HepG2 (cell line): ENCODE data around the gene EFEMP2. TPM values are rescaled to one million over a fixed set of nuclear protein-coding genes. Genes with fewer than 3 reads are reported as not detected.

Experiments
- CBX2 ChIP-seq, 2 experiments: fragments of 200-600 bp in 1 of 2; sonication (generic); formaldehyde crosslinking in 1 of 2; IDR thresholded peaks; 2 replicates each; pipeline versions ENCODE4 v1.7.0 to v1.8.1; 2018 to 2022; ENCODE audit warnings: low read depth in 2 of 2, low read length in 1 of 2, mild to moderate bottlenecking in 1 of 2, missing genetic modification reagents in 1 of 2
- EZH2 ChIP-seq: conservative IDR thresholded peaks from 2 replicates; pipeline ENCODE4 v1.6.1; 2012; ENCODE audit warnings: mild to moderate bottlenecking, low read depth, low read length, moderate library complexity
- GATA4 ChIP-seq: sonication (generic); IDR thresholded peaks from 2 replicates; pipeline ENCODE4 v1.6.1; 2016; ENCODE audit warnings: antibody characterized with exemption, low read depth, borderline replicate concordance
- IKZF1 ChIP-seq: fragments of 450-650 bp; IDR thresholded peaks from 2 replicates; pipeline ENCODE4 v1.7.1; 2016
- JUND ChIP-seq: sonication (generic); formaldehyde crosslinking; IDR thresholded peaks from 2 replicates; pipeline ENCODE4 v1.8.0; 2022; ENCODE audit warnings: mild to moderate bottlenecking, missing genetic modification reagents
- MBD4 ChIP-seq: IDR thresholded peaks from 2 replicates; pipeline ENCODE4 v1.6.1; 2012; ENCODE audit warnings: low read length, inconsistent platforms, borderline replicate concordance
- NR2C2 ChIP-seq: sonication (generic); formaldehyde crosslinking; IDR thresholded peaks from 2 replicates; pipeline ENCODE4 v1.4.0; 2020; ENCODE audit warnings: missing genetic modification reagents, mild to moderate bottlenecking, moderate library complexity, borderline replicate concordance
- YY1 ChIP-seq: IDR thresholded peaks from 2 replicates; pipeline ENCODE4 v1.6.1; 2011; ENCODE audit warnings: low read length, low read depth, moderate library complexity, mild to moderate bottlenecking; ENCODE audit not compliant: insufficient read depth, insufficient replicate concordance
- ZBTB42 ChIP-seq: sonication (generic); formaldehyde crosslinking; IDR thresholded peaks from 2 replicates; pipeline ENCODE4 v1.5.0; 2020; ENCODE audit warnings: mild to moderate bottlenecking, missing genetic modification reagents
- ZFP37 ChIP-seq: sonication (generic); formaldehyde crosslinking; IDR thresholded peaks from 2 replicates; pipeline ENCODE4 v1.4.0; 2020; ENCODE audit warnings: missing genetic modification reagents, borderline replicate concordance
- ZMYM4 ChIP-seq: sonication (generic); formaldehyde crosslinking; IDR thresholded peaks from 2 replicates; pipeline ENCODE4 v1.8.1; 2023; ENCODE audit warnings: mild to moderate bottlenecking, missing genetic modification reagents
- ZNF121 ChIP-seq: sonication (generic); formaldehyde crosslinking; IDR thresholded peaks from 2 replicates; pipeline ENCODE4 v1.5.0; 2020; ENCODE audit warnings: mild to moderate bottlenecking, missing genetic modification reagents
- ZNF589 ChIP-seq: sonication (generic); formaldehyde crosslinking; conservative IDR thresholded peaks from 2 replicates; pipeline ENCODE4 v1.8.0; 2022; ENCODE audit warnings: mild to moderate bottlenecking, moderate library complexity, missing genetic modification reagents
- ZNF703 ChIP-seq: sonication (generic); formaldehyde crosslinking; IDR thresholded peaks from 2 replicates; pipeline ENCODE4 v1.5.1; 2020; ENCODE audit warnings: missing genetic modification reagents, mild to moderate bottlenecking, moderate library complexity, borderline replicate concordance
- ZNF883 ChIP-seq: sonication (generic); formaldehyde crosslinking; IDR thresholded peaks from 2 replicates; pipeline ENCODE4 v1.5.1; 2020; ENCODE audit warnings: mild to moderate bottlenecking, missing genetic modification reagents; ENCODE audit errors: not compliant biosample characterization
- ZSCAN30 ChIP-seq: sonication (generic); formaldehyde crosslinking; IDR thresholded peaks from 2 replicates; pipeline ENCODE4 v1.5.0; 2020; ENCODE audit warnings: mild to moderate bottlenecking, missing genetic modification reagents
- polyA plus RNA-seq, 8 experiments: library from polyadenylated mRNA; depleted of rRNA in 3 of 8; stranded (reverse) in 7 of 8; unstranded in 1 of 8; fragments of >200 nt; fragmentation: Illumina TruSeq in 4 of 8; extraction: Trizol in 4 of 8; gene quantifications; 2 replicates each; pipeline versions ENCODE4 v1.2.1 to v1.2.3, GENCODE V29; 2011 to 2016; ENCODE audit warnings: low read depth in 4 of 8, missing spikeins in 1 of 8, mixed read lengths in 1 of 8; ENCODE audit not compliant: insufficient read depth in 1 of 8
- total RNA-seq, 5 experiments: library from RNA; depleted of rRNA; stranded (reverse); fragments of >200 nt; fragmentation: Illumina TruSeq; extraction: Trizol; gene quantifications; 2 replicates each; pipeline ENCODE4 v1.2.3, GENCODE V29; 2016; ENCODE audit warnings: low read depth in 1 of 5
- TF ChIP-seq, protein P1 (sequence below): IDR thresholded peaks from 2 replicates; pipeline ENCODE4 v1.6.1; 2016; ENCODE audit warnings: missing compliant biosample characterization, missing genetic modification reagents, borderline replicate concordance
- TF ChIP-seq, protein P2 (sequence below): IDR thresholded peaks from 2 replicates; pipeline ENCODE4 v1.6.1; 2016; ENCODE audit warnings: missing genetic modification reagents, missing compliant biosample characterization
- TF ChIP-seq, protein P3 (sequence below): sonication (generic); formaldehyde crosslinking; IDR thresholded peaks from 2 replicates; pipeline ENCODE4 v1.4.0; 2020; ENCODE audit warnings: missing genetic modification reagents
- TF ChIP-seq, protein P4 (sequence below): sonication (generic); formaldehyde crosslinking; IDR thresholded peaks from 2 replicates; pipeline ENCODE4 v1.4.0; 2020; ENCODE audit warnings: missing genetic modification reagents, mild to moderate bottlenecking, borderline replicate concordance
- TF ChIP-seq, protein P5 (sequence below): sonication (generic); formaldehyde crosslinking; IDR thresholded peaks from 2 replicates; pipeline ENCODE4 v1.8.1; 2023; ENCODE audit warnings: missing genetic modification reagents, inconsistent platforms, borderline replicate concordance

The EFEMP2 gene
- total and polyA plus RNA-seq, 2 of the 13 experiments (the other 11 are each of a cell fraction or from before 2014, with no cell fraction given), result 7.4 to 29.7 TPM

DNA sequence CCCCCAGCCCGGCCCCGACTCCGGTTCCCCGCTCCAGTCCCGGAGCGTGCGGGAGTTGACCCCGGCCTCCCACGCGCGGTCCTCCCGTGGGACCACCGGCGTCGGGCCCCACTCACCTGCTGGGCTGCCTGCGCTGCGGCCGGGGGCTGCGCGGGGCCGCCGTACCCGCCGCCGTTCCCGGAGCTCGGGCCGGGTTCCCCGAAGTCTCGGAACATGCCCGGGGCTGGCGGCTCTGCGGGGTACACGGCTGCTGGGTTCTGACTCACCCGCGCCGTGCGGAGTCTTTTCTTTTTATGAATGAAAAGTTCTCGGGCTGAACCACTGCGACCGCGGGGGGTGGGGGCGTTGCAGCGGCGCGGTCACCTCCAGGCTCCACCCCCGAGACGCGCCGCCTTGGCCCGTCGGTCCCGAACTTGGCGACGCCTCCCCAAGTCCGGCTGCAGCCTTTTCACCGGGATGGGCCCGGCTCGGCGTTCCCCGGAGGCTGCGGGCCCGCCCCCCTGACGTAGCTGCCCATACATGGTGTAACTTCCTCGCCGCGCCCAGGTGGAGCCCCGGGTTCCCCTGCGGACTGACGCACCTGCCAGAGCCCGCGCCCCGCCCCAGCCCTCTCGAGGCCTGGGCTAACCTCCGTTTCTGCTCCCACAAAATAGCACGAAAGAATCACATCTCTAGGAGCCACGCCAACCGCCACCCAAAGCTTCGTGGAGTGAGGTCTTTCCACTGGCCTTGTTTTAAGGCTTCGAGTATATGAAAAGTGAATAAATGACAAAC, 27.7 kb upstream of the EFEMP2 start, which contains the start of gene FOSL1 (continued):
- TF ChIP-seq, protein P1, sequence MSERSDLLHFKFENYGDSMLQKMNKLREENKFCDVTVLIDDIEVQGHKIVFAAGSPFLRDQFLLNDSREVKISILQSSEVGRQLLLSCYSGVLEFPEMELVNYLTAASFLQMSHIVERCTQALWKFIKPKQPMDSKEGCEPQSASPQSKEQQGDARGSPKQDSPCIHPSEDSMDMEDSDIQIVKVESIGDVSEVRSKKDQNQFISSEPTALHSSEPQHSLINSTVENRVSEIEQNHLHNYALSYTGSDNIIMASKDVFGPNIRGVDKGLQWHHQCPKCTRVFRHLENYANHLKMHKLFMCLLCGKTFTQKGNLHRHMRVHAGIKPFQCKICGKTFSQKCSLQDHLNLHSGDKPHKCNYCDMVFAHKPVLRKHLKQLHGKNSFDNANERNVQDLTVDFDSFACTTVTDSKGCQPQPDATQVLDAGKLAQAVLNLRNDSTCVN (CRISPR knock-in tag), result 0 out of 2 replicates have a peak, but pooled peaks have one; percentile 37
- no peak for TF ChIP-seq ZSCAN30 (CRISPR knock-in tag)
- TF ChIP-seq ZMYM4 (CRISPR knock-in tag), result peak; percentile 27; the same call in 1 of the 2 replicates
- TF ChIP-seq GATA4, result no peak
- TF ChIP-seq ZNF589, result no peak
- no peak for TF ChIP-seq EZH2
- TF ChIP-seq MBD4, result no peak
- TF ChIP-seq YY1, result peak; percentile 53
- no peak for TF ChIP-seq ZBTB42 (CRISPR knock-in tag)
- no peak for TF ChIP-seq CBX2 (IDR thresholded peaks at IDR 0.05; ENCODE audit: low read depth, low read length)
- TF ChIP-seq CBX2 (CRISPR knock-in tag; IDR thresholded peaks at IDR 0.05; ENCODE audit: low read depth), result no peak
- no peak for TF ChIP-seq ZNF703 (CRISPR knock-in tag)
- TF ChIP-seq, protein P2, sequence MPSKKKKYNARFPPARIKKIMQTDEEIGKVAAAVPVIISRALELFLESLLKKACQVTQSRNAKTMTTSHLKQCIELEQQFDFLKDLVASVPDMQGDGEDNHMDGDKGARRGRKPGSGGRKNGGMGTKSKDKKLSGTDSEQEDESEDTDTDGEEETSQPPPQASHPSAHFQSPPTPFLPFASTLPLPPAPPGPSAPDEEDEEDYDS (CRISPR knock-in tag), result peak; percentile 79
- no peak for TF ChIP-seq ZFP37 (CRISPR knock-in tag)
- no peak for TF ChIP-seq JUND (CRISPR knock-in tag)
- TF ChIP-seq, protein P3, sequence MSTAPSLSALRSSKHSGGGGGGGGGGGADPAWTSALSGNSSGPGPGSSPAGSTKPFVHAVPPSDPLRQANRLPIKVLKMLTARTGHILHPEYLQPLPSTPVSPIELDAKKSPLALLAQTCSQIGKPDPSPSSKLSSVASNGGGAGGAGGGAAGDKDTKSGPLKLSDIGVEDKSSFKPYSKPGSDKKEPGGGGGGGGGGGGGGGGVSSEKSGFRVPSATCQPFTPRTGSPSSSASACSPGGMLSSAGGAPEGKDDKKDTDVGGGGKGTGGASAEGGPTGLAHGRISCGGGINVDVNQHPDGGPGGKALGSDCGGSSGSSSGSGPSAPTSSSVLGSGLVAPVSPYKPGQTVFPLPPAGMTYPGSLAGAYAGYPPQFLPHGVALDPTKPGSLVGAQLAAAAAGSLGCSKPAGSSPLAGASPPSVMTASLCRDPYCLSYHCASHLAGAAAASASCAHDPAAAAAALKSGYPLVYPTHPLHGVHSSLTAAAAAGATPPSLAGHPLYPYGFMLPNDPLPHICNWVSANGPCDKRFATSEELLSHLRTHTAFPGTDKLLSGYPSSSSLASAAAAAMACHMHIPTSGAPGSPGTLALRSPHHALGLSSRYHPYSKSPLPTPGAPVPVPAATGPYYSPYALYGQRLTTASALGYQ (CRISPR knock-in tag), result peak; percentile 61
- TF ChIP-seq, protein P4, sequence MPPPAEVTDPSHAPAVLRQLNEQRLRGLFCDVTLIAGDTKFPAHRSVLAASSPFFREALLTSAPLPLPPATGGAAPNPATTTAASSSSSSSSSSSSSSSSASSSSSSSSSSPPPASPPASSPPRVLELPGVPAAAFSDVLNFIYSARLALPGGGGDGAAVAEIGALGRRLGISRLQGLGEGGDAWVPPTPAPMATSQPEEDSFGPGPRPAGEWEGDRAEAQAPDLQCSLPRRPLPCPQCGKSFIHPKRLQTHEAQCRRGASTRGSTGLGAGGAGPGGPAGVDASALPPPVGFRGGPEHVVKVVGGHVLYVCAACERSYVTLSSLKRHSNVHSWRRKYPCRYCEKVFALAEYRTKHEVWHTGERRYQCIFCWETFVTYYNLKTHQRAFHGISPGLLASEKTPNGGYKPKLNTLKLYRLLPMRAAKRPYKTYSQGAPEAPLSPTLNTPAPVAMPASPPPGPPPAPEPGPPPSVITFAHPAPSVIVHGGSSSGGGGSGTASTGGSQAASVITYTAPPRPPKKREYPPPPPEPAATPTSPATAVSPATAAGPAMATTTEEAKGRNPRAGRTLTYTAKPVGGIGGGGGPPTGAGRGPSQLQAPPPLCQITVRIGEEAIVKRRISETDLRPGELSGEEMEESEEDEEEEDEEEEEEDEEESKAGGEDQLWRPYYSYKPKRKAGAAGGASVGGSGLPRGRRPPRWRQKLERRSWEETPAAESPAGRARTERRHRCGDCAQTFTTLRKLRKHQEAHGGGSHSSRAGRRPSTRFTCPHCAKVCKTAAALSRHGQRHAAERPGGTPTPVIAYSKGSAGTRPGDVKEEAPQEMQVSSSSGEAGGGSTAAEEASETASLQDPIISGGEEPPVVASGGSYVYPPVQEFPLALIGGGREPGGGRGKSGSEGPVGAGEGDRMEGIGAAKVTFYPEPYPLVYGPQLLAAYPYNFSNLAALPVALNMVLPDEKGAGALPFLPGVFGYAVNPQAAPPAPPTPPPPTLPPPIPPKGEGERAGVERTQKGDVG (CRISPR knock-in tag), result no peak
- no peak for TF ChIP-seq ZNF883 (CRISPR knock-in tag)
- TF ChIP-seq IKZF1, result no peak
- TF ChIP-seq, protein P5, sequence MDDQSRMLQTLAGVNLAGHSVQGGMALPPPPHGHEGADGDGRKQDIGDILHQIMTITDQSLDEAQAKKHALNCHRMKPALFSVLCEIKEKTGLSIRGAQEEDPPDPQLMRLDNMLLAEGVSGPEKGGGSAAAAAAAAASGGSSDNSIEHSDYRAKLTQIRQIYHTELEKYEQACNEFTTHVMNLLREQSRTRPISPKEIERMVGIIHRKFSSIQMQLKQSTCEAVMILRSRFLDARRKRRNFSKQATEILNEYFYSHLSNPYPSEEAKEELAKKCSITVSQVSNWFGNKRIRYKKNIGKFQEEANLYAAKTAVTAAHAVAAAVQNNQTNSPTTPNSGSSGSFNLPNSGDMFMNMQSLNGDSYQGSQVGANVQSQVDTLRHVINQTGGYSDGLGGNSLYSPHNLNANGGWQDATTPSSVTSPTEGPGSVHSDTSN (CRISPR knock-in tag), result 0 out of 2 replicates have a peak, but pooled peaks have one; percentile 33
- no peak for TF ChIP-seq NR2C2 (CRISPR knock-in tag)
- peak; percentile 46; the same call in 1 of the 2 replicates for TF ChIP-seq ZNF121
